M059J (cell line): ENCODE data around the gene CNTN6. TPM values are rescaled to one million over a fixed set of nuclear protein-coding genes. Genes with fewer than 3 reads are reported as not detected.

Source experiments
- DNase-seq: peaks from one replicate; pipeline ENCODE4 v3.0.0-alpha.2; 2012; ENCODE audit warnings: low read depth
- total RNA-seq: library from RNA; depleted of rRNA; stranded (reverse); fragments of >200 nt; shearing (Covaris generic); gene quantifications from 2 replicates; pipeline ENCODE4 v1.2.3, GENCODE V29; 2014; rRNA removed

The CNTN6 gene
- total RNA-seq, result not detected in 2 replicates

DNA sequence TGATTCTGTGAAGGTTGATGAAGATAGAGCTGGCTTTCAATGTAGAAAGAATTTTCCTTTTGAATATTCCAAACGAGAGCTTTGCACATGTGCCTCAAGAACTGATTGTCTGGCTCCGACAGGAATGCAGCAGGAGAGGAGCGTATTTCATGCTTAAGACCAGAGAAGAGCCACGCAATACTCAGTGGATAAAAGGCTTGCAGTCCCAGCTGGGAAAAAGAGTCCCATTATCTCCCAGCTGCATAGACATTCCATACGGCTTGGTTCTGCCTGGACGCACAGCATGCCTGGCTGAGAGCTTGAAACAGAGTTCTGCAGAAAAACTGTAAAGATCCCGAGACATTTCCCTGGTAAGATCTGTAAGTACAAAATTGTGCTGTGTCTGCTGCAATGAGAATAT lies at the start of gene CNTN6:
CNTN6 (plus strand) TSS at position 254 of the 400 bp plus-strand sequence. CDS start 54,985 bp downstream, outside the sequence.
- DNase-seq, result no peak

DNA sequence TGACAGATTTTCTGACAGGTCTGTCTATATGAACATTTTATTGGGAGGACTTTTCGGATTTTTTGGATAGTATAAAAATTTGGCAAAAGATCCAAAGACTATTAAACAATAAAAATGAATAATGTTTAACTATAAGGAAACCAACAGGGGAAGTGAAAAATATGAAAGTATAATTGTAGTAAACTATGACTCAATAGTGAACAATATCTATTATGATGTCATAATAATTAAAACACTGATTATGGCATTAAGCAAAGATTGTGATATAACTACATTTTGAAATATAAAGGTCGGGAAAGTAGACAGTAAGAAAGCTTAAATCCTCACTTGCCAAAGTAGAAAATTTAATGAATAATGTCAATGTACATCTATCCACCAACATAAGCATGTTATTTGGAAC lies 44.3 kb upstream of the CNTN6 start:
- DNase-seq, result no peak

DNA sequence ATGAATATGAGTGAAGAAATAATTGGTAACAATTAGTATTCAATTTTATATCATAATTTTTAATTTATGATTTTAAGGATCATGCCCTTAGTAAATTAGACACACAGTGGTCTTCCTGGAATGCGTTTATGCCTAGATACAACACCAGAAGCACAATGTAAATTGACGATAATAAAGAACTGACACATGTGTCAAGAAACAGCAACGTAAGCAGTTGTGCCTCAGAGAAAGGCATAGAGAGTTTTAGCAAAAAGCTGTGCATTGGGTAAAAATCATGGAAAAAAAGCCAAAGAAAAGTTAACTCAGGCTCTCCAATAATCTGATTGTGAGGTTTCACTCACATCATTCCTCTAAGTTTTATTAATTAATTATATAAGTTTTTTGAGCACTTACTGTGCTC lies 37.0 kb upstream of the CNTN6 start:
- DNase-seq, result no peak

DNA sequence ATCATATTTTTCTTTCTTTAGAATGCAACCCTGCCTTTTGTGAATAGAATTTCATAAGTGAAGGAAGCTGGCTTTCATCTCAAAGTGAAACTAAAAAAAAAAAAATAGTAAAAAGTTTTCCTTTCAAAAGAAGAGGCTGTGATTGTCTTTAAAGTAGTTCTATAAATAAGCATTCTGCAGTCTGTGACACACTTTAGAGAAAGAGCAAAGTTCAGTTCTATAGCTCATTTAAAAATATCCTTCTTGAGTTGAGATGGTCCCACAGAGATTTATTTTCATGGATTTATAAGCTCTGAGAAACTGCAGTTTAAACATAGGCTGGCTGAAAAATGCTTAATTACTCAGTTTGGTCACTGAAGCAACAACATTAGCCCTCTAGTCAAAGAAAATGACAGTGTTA lies 36.1 kb upstream of the CNTN6 start:
- no peak for DNase-seq

GRCh38 chr3:1057436-1057835 lies 35.4 kb upstream of the CNTN6 start:
- DNase-seq, result no peak

DNA sequence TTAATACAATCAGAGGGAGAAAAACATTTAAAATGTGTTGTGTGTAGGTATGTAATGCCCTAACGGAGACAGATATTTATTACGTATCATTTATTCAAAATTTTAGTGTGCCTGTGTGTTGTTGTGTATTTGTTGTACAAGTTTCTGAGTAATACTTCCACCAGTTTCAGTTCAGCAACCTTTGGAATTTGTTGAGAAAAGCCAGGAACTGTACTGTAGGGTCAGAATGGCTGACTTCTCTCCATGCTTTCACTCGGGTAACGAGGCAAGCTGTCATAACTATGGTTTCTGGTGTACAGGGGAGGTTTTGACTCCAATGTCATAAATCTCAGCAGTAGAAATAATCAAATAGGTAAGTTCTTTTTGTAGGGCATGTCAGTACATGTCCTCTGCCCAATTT lies 23.8 kb upstream of the CNTN6 start:
- DNase-seq, result no peak

- no peak for DNase-seq
These were observed 20.8 kb upstream of the CNTN6 start for GRCh38 chr3:1072041-1072440.

DNA sequence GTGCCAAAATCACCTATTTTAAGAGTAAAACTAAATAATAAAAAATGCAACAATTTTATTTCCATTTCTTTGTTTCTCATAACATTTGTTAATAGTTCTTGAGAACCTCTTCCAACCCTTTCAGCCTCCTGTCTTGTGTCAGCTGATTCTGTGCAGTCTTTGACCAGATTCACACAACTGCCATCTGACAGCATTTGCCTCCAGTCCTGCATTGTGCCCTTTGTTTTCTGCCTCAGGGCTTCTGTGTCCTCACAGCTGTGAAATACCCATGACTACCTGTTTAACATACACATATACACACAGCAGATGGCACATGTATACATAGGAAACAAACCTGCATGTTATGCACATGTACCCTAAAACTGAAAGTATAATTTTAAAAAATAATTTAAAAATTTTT lies 13.2 kb upstream of the CNTN6 start:
- no peak for DNase-seq

- DNase-seq, result no peak
These were observed 10.7 kb upstream of the CNTN6 start for GRCh38 chr3:1082108-1082507.

GRCh38 chr3:1087066-1087560 lies 5.7 kb upstream of the CNTN6 start:
- peak; percentile 23 for DNase-seq

- no peak for DNase-seq
These were observed 4.3 kb upstream of the CNTN6 start for GRCh38 chr3:1088503-1088902.

DNA sequence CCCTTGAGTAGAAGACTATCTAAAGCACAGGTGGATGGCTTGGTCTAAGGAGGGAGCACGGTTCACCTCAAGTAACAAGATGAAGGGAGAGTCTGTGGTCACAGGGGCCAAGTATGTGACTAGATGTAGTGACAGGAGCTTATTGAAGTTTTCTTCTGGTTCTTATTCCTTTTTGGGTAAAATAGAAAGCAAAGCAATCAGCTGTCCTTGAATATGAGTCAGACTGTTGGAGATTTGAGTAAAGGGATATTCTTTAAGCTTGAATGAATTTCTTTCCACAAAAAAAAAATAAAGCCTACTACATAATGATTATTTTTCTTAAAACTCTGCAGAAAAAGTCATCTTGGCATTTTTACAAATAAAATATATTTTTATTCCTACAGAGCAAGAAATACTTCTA lies 1.5 kb upstream of the CNTN6 start:
- DNase-seq, result no peak

DNA sequence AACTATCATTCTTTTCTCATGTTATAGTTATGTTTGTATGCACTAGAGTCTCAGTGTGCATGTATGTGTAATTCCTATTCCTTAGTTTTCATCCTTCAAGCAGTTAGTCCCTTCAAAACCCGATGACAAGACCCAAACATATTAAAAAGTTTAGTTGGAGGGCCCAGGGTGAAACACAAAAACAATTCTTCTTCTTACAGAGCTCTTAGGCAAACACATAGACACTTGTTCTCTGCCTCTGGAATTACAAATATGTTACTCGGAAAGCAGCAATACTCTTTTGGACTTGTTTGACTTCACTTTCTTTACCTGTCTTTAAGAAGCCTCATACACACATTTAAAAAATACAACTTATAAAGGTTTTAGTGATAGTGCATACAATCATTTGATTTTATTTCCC lies 763 bp upstream of the CNTN6 start:
- DNase-seq, result no peak

DNA sequence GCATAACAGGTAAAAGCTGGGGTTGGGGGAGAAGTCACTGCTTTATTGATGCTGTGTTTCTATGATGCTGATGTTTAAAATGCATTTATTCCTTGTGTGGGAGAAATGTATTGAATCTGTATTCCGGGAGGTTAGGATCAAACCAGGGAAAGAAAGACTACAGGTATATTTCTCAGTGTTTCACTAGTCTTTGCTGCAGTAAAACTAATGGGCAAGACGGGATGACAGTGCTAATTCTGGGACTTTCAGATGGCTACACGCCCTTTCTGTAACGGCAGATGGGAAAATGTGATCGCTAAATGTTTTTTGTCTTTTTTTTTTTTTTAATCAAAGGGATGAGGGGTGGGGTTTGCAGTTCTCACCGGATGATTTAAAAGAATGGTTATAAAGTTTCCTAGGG lies 393 bp downstream of the CNTN6 start:
- DNase-seq, result no peak

DNA sequence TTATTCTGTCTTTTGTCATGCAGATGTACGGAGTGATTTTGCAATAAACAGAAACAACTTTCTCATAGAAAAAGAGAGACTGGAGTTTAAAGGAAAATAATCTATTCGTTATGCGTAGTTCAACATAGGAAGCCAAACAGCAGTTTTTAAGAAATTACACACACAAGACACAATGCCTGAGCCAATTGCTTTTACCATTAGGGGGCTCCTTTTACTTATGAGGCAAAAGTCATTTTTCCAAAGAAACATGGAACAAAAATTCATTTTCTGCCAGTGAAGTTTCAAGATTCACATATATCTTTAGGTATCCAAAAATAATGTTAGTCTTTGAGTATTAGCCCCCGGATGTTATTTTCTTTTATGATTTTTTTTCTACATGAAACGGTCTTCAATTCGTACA lies 10.7 kb downstream of the CNTN6 start:
- no peak for DNase-seq

DNA sequence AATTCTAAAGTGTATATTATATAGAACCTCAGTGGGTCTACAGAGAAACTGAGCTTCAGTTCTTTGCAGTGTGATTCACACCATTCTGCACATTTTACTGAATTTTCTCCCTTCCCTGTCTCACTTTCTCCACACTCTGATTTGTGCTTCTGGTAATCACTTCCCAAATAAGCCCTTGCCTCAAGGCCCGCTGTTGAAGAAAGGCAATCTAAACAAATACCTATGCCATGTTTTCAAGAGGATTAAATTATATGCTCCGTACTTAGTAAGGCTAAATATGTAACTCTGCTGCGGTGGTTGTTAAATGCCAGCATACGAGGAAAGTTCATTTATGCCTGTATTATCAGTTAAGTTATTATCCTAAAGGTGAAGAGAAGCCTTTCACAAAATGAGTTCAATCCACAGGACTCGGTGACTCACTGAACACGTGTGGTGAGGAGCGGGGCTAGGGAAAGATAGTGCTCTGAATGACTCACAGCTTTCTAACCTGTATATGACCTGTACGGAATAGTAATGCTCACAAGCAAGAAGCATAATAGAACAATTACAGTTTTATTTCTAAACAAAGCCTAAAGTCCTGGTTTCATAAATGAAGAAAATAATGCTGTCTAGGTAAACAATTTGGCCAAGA lies 25.1 kb downstream of the CNTN6 start:
- DNase-seq, result peak; percentile 20

DNA sequence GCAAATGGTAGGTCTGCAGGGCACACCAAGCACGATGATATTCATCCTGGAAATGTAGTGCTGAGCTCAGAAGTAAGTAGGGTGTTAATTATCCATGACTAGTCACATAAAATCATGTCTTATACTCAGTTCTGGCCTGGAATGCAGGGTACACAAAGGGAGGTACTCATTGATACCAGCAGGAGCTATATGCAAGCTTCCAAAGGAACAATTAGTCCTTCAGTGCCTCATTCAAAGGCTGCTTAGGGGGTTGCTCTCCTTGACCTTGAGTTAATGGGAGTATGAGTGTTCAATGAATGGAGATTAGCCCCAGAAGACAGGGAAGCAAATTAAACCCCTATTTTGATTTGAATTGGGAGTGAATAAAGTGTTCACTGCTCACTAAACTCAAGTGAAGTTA lies 38.3 kb downstream of the CNTN6 start:
- DNase-seq, result no peak

- DNase-seq, result no peak
These were observed 42.4 kb downstream of the CNTN6 start for GRCh38 chr3:1135194-1135593.

DNA sequence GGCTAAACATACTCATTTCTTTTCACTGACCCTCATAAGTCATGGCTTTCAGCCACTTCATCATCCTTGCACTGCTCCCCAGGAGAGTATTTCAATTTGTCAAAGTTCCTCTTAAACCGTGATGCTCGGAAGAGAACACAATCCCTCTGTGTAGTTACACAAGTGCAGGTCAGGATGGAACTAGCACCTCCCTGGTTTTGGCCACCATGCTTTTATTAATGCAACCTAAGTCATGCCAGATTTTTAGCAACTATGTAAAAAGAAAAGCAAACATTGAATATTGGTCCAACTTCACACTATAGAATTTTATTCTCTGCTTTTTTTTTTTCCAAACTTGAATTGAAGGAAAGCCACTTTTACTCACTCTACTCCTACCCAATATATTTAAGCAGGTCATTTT lies 45.2 kb downstream of the CNTN6 start:
- no peak for DNase-seq

DNA sequence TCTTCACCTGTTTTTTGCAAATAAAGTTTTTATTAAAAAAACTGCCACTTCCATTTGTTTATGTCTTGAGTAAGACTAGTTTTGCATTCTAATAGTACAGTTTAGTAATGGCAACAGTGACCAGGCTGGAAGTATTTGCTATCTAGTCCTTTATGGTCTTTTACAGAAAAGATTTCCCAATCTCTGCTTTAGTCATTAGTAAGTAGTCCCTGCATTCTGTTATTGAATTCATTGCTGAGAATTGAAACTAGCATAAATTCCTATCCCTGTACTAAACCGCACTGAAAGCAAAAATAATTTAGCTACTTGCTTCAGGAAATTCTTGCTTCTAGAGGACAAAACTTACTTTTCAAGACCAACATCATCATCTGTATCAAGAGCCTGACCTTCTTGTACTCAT lies 46.2 kb downstream of the CNTN6 start:
- DNase-seq, result no peak

GRCh38 chr3:1147326-1147725 lies 54.5 kb downstream of the CNTN6 start:
- no peak for DNase-seq

- no peak for DNase-seq
These were observed 55.0 kb downstream of the CNTN6 start for GRCh38 chr3:1147819-1148218.

DNA sequence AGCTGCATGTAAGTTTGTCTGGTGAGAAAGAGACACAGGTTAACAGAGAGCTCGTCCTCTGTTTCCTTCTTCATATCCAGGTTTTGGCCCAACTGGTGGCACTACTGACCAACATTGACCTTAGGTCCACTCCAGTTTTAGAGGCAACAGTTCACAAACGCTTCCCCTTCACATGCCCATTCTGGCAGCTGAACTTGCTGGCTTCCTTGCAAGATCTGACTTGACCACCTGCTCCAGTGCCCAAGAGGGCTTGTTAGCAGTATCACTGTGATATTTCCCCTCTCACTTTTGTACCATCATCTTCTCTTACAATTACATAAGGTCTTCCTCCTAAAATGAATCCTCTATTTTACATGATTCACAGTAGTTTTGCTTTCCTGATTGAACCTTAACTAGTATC lies 71.3 kb downstream of the CNTN6 start:
- no peak for DNase-seq

DNA sequence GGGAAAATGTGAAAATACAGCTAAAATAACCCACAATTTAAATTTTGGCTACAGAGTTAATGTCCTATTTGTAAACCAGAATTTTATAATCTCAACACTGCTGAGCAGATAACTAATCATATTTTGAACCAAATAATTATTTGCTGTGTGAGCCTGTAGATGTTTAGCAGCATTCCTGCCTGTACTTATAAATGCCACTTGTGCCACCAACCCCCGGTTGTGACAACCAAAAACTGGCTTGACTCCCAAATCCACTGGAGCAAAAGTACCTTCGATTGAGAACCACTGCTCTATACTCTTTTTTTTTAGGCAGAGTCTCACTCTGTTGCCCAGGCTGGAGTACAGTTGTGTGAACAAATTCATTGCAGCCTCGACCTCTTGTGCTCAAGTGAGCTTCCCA lies 78.5 kb downstream of the CNTN6 start:
- DNase-seq, result no peak
